Neuronal stem cell (in vitro differentiated cells): ENCODE measurements around the gene NR4A1.

ENCODE experiments used
- DNase-seq: peaks from one replicate; pipeline ENCODE4 v3.0.0-alpha.2; 2013; ENCODE audit warnings: low spot score
- H2AFZ ChIP-seq: one replicate; pipeline ENCODE4 v1.6.1; 2013; ENCODE audit warnings: mild to moderate bottlenecking, low read length, inconsistent platforms
- H2AK5ac ChIP-seq: 2 replicates; pipeline ENCODE4 v1.6.1; 2013; ENCODE audit warnings: low read depth, mild to moderate bottlenecking, inconsistent platforms, low read length, moderate library complexity, mixed read lengths
- H2BK120ac ChIP-seq: 2 replicates; pipeline ENCODE4 v1.6.1; 2013; ENCODE audit warnings: low read depth, mild to moderate bottlenecking, inconsistent platforms, low read length, moderate library complexity, mixed read lengths
- H2BK12ac ChIP-seq: one replicate; pipeline ENCODE4 v1.6.1; 2013; ENCODE audit warnings: low read length, inconsistent platforms
- H2BK15ac ChIP-seq: 2 replicates; pipeline ENCODE4 v1.6.1; 2013; ENCODE audit warnings: mild to moderate bottlenecking, low read length, inconsistent platforms, mixed read lengths
- H2BK5ac ChIP-seq: one replicate; pipeline ENCODE4 v1.6.1; 2013; ENCODE audit warnings: inconsistent platforms, mild to moderate bottlenecking, low read length, moderate library complexity
- H3K14ac ChIP-seq: one replicate; pipeline ENCODE4 v1.6.1; 2013; ENCODE audit warnings: low read length, inconsistent platforms
- H3K18ac ChIP-seq: 2 replicates; pipeline ENCODE4 v1.6.1; 2013; ENCODE audit warnings: low read length, inconsistent platforms
- H3K23ac ChIP-seq: 2 replicates; pipeline ENCODE4 v1.6.1; 2013; ENCODE audit warnings: low read depth, mild to moderate bottlenecking, mixed read lengths, low read length, inconsistent platforms; ENCODE audit not compliant: poor library complexity
- H3K27ac ChIP-seq: replicated peaks from 3 replicates; pipeline ENCODE4 v1.5.1; 2013; ENCODE audit warnings: low read length, inconsistent platforms
- H3K27me3 ChIP-seq, 3 experiments: 2 replicates each; pipeline ENCODE4 v1.6.1; 2013; ENCODE audit warnings: low read length in 3 of 3, mild to moderate bottlenecking in 2 of 3, inconsistent platforms in 1 of 3, low read depth in 1 of 3, mixed read lengths in 1 of 3, moderate library complexity in 1 of 3; ENCODE audit not compliant: control insufficient read depth in 3 of 3, insufficient read depth in 3 of 3
- H3K36me3 ChIP-seq, 2 donors: replicated peaks in 1 of 2; 2 replicates each; pipeline ENCODE4 v1.6.1; 2013; ENCODE audit warnings: low read length in 2 of 2; ENCODE audit not compliant: control insufficient read depth in 2 of 2, insufficient read depth in 2 of 2
- H3K4ac ChIP-seq: 2 replicates; pipeline ENCODE4 v1.6.1; 2013; ENCODE audit warnings: inconsistent platforms, mild to moderate bottlenecking, low read length, moderate library complexity
- H3K4me1 ChIP-seq, 2 donors: 1 replicate in 1 of 2; 2 replicates in 1 of 2; pipeline ENCODE4 v1.6.1; 2013; ENCODE audit warnings: low read length in 2 of 2, low read depth in 1 of 2; ENCODE audit not compliant: control insufficient read depth in 2 of 2, insufficient read depth in 1 of 2
- H3K4me2 ChIP-seq: one replicate; pipeline ENCODE4 v1.6.1; 2013; ENCODE audit warnings: mild to moderate bottlenecking, low read length, inconsistent platforms; ENCODE audit not compliant: insufficient read depth, poor library complexity, severe bottlenecking
- H3K4me3 ChIP-seq, 2 donors: 2 replicates each; pipeline ENCODE4 v1.5.1; 2013; ENCODE audit warnings: low read length in 2 of 2, mild to moderate bottlenecking in 2 of 2, inconsistent platforms in 1 of 2, moderate library complexity in 1 of 2
- H3K79me1 ChIP-seq: one replicate; pipeline ENCODE4 v1.6.1; 2013; ENCODE audit warnings: low read depth, mild to moderate bottlenecking, inconsistent platforms, low read length, moderate library complexity
- H3K9ac ChIP-seq: one replicate; pipeline ENCODE4 v1.6.1; 2013; ENCODE audit warnings: mild to moderate bottlenecking, low read depth, low read length, inconsistent platforms; ENCODE audit not compliant: poor library complexity
- H3K9me3 ChIP-seq, 2 donors: replicated peaks in 1 of 2; 2 replicates each; pipeline versions ENCODE3 to v1.6.1; 2013; ENCODE audit warnings: low read length in 2 of 2, mild to moderate bottlenecking in 2 of 2, inconsistent platforms in 1 of 2, low read depth in 1 of 2, mixed read lengths in 1 of 2, moderate library complexity in 1 of 2; ENCODE audit not compliant: control insufficient read depth in 2 of 2, insufficient read depth in 1 of 2
- H4K8ac ChIP-seq: one replicate; pipeline ENCODE4 v1.6.1; 2013; ENCODE audit warnings: low read depth, mild to moderate bottlenecking, inconsistent platforms, low read length, moderate library complexity
- H4K91ac ChIP-seq: one replicate; pipeline ENCODE4 v1.6.1; 2013; ENCODE audit warnings: low read length, low read depth, mild to moderate bottlenecking, inconsistent platforms; ENCODE audit not compliant: poor library complexity
- WGBS, 2 donors: extraction: QIAGEN DNeasy Blood & Tissue Kit; methylation state at CpG; one replicate each; pipeline ENCODE4 v1.1.7; 2013; ENCODE audit warnings: missing lambda C conversion rate in 2 of 2, mixed read lengths in 1 of 2; ENCODE audit not compliant: insufficient read length in 2 of 2, insufficient replicate concordance in 1 of 2; ENCODE audit errors: extremely low coverage in 2 of 2; 5-methylcytosine and 5-hydroxymethylcytosine counted together

Gene NR4A1

GRCh38 chr12:52063981-52064649 is 12.9 kb downstream of the NR4A1 start:
- H3K14ac ChIP-seq = no peak overlapping the region
- peaks cover 0 to 14% (median 2%) of the 10 kb centered on the region in 3 experiments for H3K27me3 ChIP-seq
- H4K8ac ChIP-seq = no peak overlapping the region
- H2BK15ac ChIP-seq = peak overlapping the region; percentile 47
- no peak overlapping the region for H3K27ac ChIP-seq
- H2AK5ac ChIP-seq = peak overlapping the region; percentile 48
- no peak overlapping the region for H3K9ac ChIP-seq
- no peaks in the 10 kb centered on the region for H3K79me1 ChIP-seq
- H2AFZ ChIP-seq = peak overlapping the region; percentile 67
- H3K23ac ChIP-seq = no peak overlapping the region
- no peak overlapping the region for H3K4me2 ChIP-seq
- H3K36me3 ChIP-seq = peaks cover 4 to 5% of the 10 kb centered on the region in 2 donors
- H2BK12ac ChIP-seq = peak overlapping the region; percentile 35
- DNase-seq = no peak
- H3K18ac ChIP-seq = peak overlapping the region; percentile 74
- H2BK5ac ChIP-seq = no peak overlapping the region
- H3K4ac ChIP-seq = no peak overlapping the region
- peaks cover under 1 to 9% of the 10 kb centered on the region in 2 donors for H3K4me1 ChIP-seq
- no peaks in the 10 kb centered on the region for H3K9me3 ChIP-seq
- H3K4me3 ChIP-seq = no peak overlapping the region
- WGBS, 2 donors = no CpG with 5 or more reads among the region's 12 CpGs
- H2BK120ac ChIP-seq = no peak overlapping the region
- H4K91ac ChIP-seq = no peak overlapping the region

- WGBS, 2 donors = no CpG with 5 or more reads among the region's 8 CpGs
- no peak overlapping the region for H2BK5ac ChIP-seq
- no peak for DNase-seq
- H3K27ac ChIP-seq = no peak overlapping the region
- H3K23ac ChIP-seq = peak overlapping the region; percentile 1
- H2AFZ ChIP-seq = no peak overlapping the region
- H3K4me2 ChIP-seq = no peak overlapping the region
- H3K9ac ChIP-seq = no peak overlapping the region
- no peak overlapping the region for H3K18ac ChIP-seq
- no peak overlapping the region for H3K4ac ChIP-seq
- H4K8ac ChIP-seq = no peak overlapping the region
- H3K4me3 ChIP-seq = no peak overlapping the region
- peaks cover 0 to under 1% of the 10 kb centered on the region in 2 donors for H3K36me3 ChIP-seq
- H2BK120ac ChIP-seq = no peak overlapping the region
- H3K14ac ChIP-seq = no peak overlapping the region
- peaks cover 3 to 14% of the 10 kb centered on the region in 2 donors for H3K4me1 ChIP-seq
- H3K79me1 ChIP-seq = peaks cover 3% of the 10 kb centered on the region
- no peak overlapping the region for H2BK12ac ChIP-seq
- peaks cover 0 to 14% (median 2%) of the 10 kb centered on the region in 3 experiments for H3K27me3 ChIP-seq
- no peaks in the 10 kb centered on the region for H3K9me3 ChIP-seq
- H4K91ac ChIP-seq = no peak overlapping the region
- H2BK15ac ChIP-seq = no peak overlapping the region
- no peak overlapping the region for H2AK5ac ChIP-seq
These were observed 15.3 kb downstream of the NR4A1 start for GRCh38 chr12:52066346-52067080.

- Histone ChIP-seq H3K4me3 (no peak overlapping the region), H2BK12ac (no peak overlapping the region), H4K91ac (no peak overlapping the region), H3K4ac (no peak overlapping the region), H3K79me1 (peaks cover 3% of the 10 kb centered on the region), H3K23ac (no peak overlapping the region), H2BK15ac (no peak overlapping the region), H3K14ac (no peak overlapping the region), H3K36me3 (peaks cover 0 to 6% of the 10 kb centered on the region in 2 donors), H2BK120ac (no peak overlapping the region), H3K27me3 (peaks cover 0 to 14% (median 2%) of the 10 kb centered on the region in 3 experiments), H3K9ac (no peak overlapping the region), H3K27ac (no peak overlapping the region), H2AK5ac (no peak overlapping the region), H2BK5ac (no peak overlapping the region), H2AFZ (no peak overlapping the region), H3K4me2 (no peak overlapping the region), H4K8ac (no peak overlapping the region), H3K4me1 (peaks cover 3 to 12% of the 10 kb centered on the region in 2 donors), H3K18ac (no peak overlapping the region), H3K9me3 (no peaks in the 10 kb centered on the region)
- no CpG with 5 or more reads among the region's 3 CpGs for WGBS, 2 donors
- DNase-seq = no peak
These were observed 15.8 kb downstream of the NR4A1 start for GRCh38 chr12:52067081-52067374.
